ENCODE measurements around the gene PEX16. TPM values are rescaled to one million over a fixed set of nuclear protein-coding genes. Genes with fewer than 3 reads are reported as not detected.

The PEX16 gene
- 26.8 and 35.7 TPM in 2 replicates for total RNA-seq (2014; rRNA removed; shearing (Covaris generic))

- peak; percentile 99 for DNase-seq (ENCODE audit: low read depth)
These were observed at the start of gene PEX16 for GRCh38 chr11:45917623-45918330. Gene PEX16 (minus strand): TSS chr11:45917877. CDS start chr11:45917811, 66 bp downstream.

- DNase-seq (ENCODE audit: low read depth), result peak; percentile 70
These were observed 47.3 kb upstream of the PEX16 start for GRCh38 chr11:45964911-45965389.

GRCh38 chr11:45961751-45962240 lies 44.1 kb upstream of the PEX16 start:
- DNase-seq (ENCODE audit: low read depth), result no peak

- no peak for DNase-seq (ENCODE audit: low read depth)
These were observed 42.9 kb upstream of the PEX16 start for GRCh38 chr11:45960387-45961095.

GRCh38 chr11:45959851-45960250 lies 42.2 kb upstream of the PEX16 start:
- DNase-seq (ENCODE audit: low read depth), result no peak

- DNase-seq (ENCODE audit: low read depth), result no peak
These were observed 32.3 kb upstream of the PEX16 start for GRCh38 chr11:45949992-45950407.

- DNase-seq (ENCODE audit: low read depth), result no peak
These were observed 30.7 kb upstream of the PEX16 start for GRCh38 chr11:45948356-45948755.

- no peak for DNase-seq (ENCODE audit: low read depth)
These were observed 30.2 kb upstream of the PEX16 start for GRCh38 chr11:45947885-45948284.

- DNase-seq (ENCODE audit: low read depth), result no peak
These were observed 27.8 kb upstream of the PEX16 start for GRCh38 chr11:45945397-45945999.

- DNase-seq (ENCODE audit: low read depth), result no peak
These were observed 24.7 kb upstream of the PEX16 start for GRCh38 chr11:45942381-45942780.

GRCh38 chr11:45941285-45941684 lies 23.6 kb upstream of the PEX16 start:
- DNase-seq (ENCODE audit: low read depth), result no peak

- no peak for DNase-seq (ENCODE audit: low read depth)
These were observed 22.2 kb upstream of the PEX16 start for GRCh38 chr11:45939836-45940235.

GRCh38 chr11:45937916-45938315 lies 20.2 kb upstream of the PEX16 start:
- DNase-seq (ENCODE audit: low read depth), result no peak

- no peak for DNase-seq (ENCODE audit: low read depth)
These were observed 18.9 kb upstream of the PEX16 start for GRCh38 chr11:45936511-45937054.

GRCh38 chr11:45935349-45936064 lies 17.8 kb upstream of the PEX16 start:
- DNase-seq (ENCODE audit: low read depth), result no peak

GRCh38 chr11:45934580-45935318 lies 17.1 kb upstream of the PEX16 start:
- no peak for DNase-seq (ENCODE audit: low read depth)

GRCh38 chr11:45933846-45934579 lies 16.3 kb upstream of the PEX16 start:
- no peak for DNase-seq (ENCODE audit: low read depth)

- no peak for DNase-seq (ENCODE audit: low read depth)
These were observed 15.6 kb upstream of the PEX16 start for GRCh38 chr11:45933131-45933831.

- DNase-seq (ENCODE audit: low read depth), result no peak
These were observed 14.5 kb upstream of the PEX16 start for GRCh38 chr11:45932217-45932616.
